HG02798 (cell line): Measurements from ENCODE around the gene SCAP.

ENCODE experiments used
- ATAC-seq: cut with Tn5 transposase; IDR thresholded peaks from one replicate; pipeline ENCODE4 v1.9.1; 2021; ENCODE audit warnings: mild to moderate bottlenecking; ENCODE audit not compliant: unreplicated experiment, poor library complexity

The SCAP gene

DNA sequence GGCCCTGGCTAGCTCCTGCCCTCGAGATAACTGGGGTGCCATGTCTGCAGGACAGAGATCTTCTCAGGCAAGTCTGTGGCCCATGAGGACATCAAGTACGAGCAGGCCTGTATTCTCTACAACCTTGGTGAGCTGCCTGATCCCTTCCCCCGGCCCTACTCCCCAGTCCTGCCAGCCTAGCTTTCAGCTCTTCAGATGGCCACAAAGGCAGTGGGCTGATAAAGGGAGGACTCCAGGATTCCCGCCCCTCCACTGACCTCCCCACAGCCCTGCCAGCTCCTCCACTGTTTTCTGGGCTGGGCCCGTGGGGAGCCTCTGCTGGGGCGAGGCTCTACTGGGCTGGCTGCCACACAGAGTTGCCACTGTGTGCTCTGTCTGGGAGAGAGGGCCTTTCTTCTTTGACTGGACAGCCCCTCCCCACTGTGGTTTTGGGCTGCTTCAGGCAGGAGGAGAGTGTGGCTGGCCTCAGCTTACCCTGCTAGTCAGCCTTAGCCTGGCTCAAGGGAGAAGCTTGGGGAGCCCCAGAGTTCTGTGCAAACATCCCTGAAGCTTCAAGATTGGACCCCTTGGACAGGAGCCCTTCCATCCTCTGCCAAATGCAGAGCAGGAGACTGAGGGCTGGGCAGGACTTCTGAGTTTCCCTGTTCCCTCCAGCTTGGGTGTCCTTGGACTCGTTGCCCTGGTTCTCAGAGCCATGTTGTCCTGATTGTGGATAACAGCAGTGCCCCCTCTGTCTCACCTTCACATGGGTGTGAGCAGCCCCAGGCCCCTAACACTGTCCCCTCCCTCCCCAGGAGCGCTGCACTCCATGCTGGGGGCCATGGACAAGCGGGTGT is 70.6 kb downstream of the SCAP start:
- no peak for ATAC-seq

GRCh38 chr3:47404431-47404876 is 71.3 kb downstream of the SCAP start:
- no peak for ATAC-seq

DNA sequence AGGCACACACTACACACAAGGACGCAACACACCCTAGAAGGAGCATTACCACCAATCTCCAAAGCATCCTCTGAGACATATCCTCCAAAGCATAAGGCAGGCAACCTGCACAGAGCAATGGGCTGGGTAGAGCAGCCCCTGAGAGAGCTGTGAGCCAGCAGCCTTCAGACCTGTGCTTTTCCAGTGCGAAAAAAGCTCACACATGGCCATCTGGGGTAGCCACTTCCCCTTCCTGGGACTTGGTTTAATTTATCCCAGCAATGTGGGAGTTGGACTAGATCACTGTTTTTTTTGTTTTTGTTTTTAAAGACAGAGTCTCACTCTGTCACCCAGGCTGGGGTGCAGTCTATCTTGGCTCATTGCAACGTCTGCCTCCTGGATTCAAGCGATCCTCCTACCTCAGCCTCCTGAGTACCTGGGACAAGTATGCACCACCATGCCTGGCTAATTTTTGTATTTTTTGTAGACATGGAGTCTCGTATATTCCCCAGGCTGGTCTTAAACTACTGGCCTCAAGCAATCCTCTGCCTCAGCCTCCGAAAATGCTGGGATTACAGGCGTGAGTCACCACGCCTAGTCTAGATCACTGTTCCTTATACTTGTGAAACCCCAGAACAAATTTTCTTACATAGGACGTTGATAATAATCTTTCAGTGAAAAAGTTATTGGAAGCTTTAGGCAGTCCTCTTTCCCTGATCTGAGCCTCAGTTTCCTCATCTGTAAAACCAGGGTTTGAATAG is 76.0 kb downstream of the SCAP start:
- ATAC-seq, result no peak

- no peak for ATAC-seq
These were observed 76.7 kb downstream of the SCAP start for GRCh38 chr3:47399016-47399415.

- ATAC-seq, result no peak
These were observed 77.5 kb downstream of the SCAP start for GRCh38 chr3:47398228-47398627.

- no peak for ATAC-seq
These were observed 80.9 kb downstream of the SCAP start for GRCh38 chr3:47394881-47395280.

DNA sequence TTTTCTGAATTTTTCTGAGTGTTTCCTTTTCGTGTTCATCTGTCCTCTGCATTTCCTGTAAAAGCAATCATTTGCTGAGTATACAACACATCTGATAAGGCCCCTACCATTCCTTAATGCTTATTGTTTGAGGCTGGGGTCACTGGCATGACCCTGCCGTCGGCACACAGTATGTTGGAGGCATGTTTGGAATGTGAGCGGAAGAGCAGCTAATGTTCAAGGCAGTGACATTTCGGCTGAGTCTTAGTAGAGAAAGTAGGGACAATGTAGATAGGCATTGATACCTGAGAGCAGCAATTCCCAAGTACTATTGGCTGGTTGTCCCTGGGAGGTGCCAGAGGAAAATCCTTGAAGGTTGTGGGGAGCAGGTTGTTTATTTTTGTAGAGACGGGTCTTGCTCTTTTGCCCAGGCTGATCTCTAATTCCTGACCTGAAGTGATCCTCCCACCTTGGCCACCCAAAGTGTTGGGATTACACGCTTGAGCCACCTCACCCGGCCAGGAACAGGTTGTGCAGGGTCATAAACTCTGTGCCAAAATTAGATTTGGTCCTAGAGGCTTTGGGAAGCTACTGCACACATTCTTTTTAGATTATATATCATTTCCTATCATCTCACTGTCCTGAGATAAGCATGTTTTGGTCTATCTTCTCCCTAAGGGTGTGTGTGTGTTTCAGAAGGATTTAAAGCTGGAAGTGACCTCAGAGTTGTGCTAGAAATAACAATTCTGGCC is 81.4 kb downstream of the SCAP start:
- ATAC-seq, result no peak

- ATAC-seq, result no peak
These were observed 82.8 kb downstream of the SCAP start for GRCh38 chr3:47392933-47393332.

- ATAC-seq, result no peak
These were observed 89.9 kb downstream of the SCAP start for GRCh38 chr3:47385796-47386195.

DNA sequence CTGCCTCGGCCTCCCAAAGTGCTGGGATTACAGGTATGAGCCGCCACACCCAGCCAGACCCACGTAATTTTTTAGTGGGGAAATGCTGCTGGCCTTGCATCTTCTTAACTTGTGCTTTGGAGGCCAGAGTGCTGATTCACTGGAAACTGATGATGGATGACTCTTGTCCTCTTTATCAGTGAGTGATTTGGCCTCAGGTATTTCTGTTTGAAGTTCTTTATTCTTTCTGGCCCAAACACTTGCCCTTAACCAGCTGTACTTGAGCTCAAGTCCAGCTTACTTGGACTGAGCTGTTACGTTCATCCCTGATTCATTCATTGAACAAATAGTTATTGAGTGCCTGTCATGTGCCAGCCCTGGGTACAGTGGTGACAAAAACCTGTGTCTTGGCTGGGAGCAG is 90.7 kb downstream of the SCAP start:
- ATAC-seq, result no peak

DNA sequence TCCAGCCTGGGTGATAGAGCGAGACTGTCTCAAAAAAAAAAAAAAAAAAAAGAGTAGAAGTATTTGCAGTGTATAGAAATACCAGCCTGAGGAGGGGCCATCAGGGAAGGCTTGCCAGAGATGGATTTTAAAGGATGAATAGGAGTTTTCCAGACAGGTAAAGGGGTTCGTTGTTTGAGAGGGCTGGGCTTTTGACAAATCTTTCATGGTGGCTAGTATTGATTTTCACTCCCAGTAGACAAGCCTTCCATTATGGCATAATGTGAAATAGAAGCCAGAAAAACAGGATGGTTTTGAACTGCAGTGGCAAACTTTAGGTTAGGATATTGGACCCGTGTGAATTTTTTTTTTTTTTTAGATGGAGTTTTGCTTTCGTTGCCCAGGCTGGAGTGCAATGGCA is 91.3 kb downstream of the SCAP start:
- ATAC-seq, result no peak

- peak; percentile 61 for ATAC-seq
These were observed 94.2 kb downstream of the SCAP start for GRCh38 chr3:47381317-47382157.

GRCh38 chr3:47380601-47381316 is 95.0 kb downstream of the SCAP start, which contains the start of gene PTPN23:
Gene PTPN23 (plus strand): TSS chr3:47381021. CDS start chr3:47381097, 76 bp downstream.
- ATAC-seq, result peak; percentile 87

DNA sequence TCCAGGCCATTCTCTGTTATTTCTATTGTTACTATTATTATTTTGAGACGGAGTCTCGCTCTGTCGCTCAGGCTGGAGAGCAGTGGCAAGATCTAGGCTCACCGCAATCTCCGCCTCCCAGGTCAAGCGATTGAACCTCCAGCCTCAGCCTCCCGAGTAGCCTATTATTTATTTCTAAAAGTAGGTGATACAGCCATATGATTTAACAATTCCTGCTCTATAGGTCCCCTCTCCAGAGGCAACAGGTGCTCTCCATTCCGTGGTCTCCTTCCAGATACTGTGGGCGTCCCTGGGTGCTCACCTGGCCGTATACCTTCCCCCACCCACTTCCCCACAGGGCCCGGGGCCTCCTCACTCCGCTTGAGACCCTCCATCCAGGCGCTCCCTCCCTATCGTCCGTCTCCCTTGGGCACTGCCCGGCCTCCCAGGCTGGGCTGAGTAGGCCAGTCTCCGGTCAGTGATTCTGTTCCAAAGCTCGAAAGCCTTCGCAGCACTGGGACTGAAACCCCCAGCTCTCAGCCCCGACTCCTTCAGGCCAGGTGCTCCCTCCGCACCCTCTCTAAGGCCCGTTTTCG is 95.6 kb downstream of the SCAP start:
- peak; percentile 9 for ATAC-seq

- no peak for ATAC-seq
These were observed 96.3 kb downstream of the SCAP start for GRCh38 chr3:47379411-47379899.

DNA sequence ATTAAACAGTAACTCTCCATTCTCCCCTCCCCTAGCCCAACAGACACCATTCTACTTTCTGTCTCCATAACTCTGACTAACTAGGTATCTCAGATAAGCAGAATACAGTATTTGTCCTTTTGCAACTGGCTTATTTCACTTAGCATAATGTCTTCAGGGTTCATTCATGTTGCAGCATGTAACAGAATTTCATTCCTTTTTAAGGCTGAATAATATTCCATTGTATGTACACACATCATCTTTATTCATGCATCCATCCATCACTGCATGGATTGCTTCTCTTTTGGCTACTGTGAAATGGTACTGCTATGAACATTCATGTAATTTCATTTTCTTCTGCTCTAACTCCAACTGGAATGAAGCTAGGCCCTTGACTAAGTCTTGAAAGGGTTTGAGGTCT is 96.9 kb downstream of the SCAP start:
- ATAC-seq, result no peak

GRCh38 chr3:47377186-47377585 is 98.6 kb downstream of the SCAP start:
- no peak for ATAC-seq

DNA sequence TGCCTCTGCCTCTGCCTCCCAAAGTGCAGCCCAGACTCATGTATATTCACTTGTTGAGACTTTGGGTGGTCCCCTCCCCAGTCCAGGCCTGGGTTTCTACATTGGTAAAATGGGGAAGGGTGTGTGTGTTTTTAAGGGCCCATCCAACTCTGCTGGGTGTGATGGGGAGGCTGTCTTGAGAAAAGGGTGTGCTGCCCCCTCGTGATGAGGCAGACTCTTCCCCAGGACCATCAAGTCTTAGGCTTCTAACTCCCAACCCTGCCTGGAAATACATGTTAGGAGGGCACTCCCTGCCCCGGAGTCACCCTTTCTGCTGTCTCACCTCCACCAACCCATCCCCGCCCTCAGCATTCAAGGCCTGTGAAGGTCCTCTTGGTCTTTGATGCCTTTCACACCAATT is 99.3 kb downstream of the SCAP start:
- ATAC-seq, result no peak

GRCh38 chr3:47374587-47374986 is 101.2 kb downstream of the SCAP start:
- no peak for ATAC-seq
